Skeletal muscle satellite cell (primary cell): Measurements from ENCODE around the gene NOTO.

ENCODE experiments used
- H3K27me3 ChIP-seq: 2 replicates; pipeline ENCODE4 v1.7.0; 2013; ENCODE audit warnings: low read length; ENCODE audit not compliant: control insufficient read depth, insufficient read depth
- H3K36me3 ChIP-seq: 2 replicates; pipeline ENCODE4 v1.7.0; 2013; ENCODE audit warnings: mild to moderate bottlenecking, control low read depth, low read length; ENCODE audit not compliant: insufficient read depth
- H3K4me1 ChIP-seq: 2 replicates; pipeline ENCODE4 v1.7.0; 2013; ENCODE audit warnings: low read length; ENCODE audit not compliant: control insufficient read depth, insufficient read depth
- H3K4me2 ChIP-seq: 2 replicates; pipeline ENCODE4 v1.7.0; 2013; ENCODE audit warnings: mild to moderate bottlenecking, low read length
- H3K4me3 ChIP-seq: 2 replicates; pipeline ENCODE4 v1.7.0; 2013; ENCODE audit warnings: low read length
- H3K9ac ChIP-seq: 2 replicates; pipeline ENCODE4 v1.7.0; 2013; ENCODE audit warnings: mild to moderate bottlenecking, low read depth, low read length, moderate library complexity
- H3K9me3 ChIP-seq: replicated peaks from 2 replicates; pipeline ENCODE4 v1.7.0; 2013; ENCODE audit warnings: mild to moderate bottlenecking, control low read depth, low read length

Gene NOTO

GRCh38 chr2:73208258-73208657, 5.9 kb downstream of the NOTO start:
- Histone ChIP-seq H3K36me3 (no peaks in the 10 kb centered on the region), H3K4me1 (peaks cover 5% of the 10 kb centered on the region), H3K27me3 (peaks cover 52% of the 10 kb centered on the region), H3K4me2 (no peak overlapping the region), H3K4me3 (no peak overlapping the region), H3K9me3 (no peaks in the 10 kb centered on the region), H3K9ac (no peak overlapping the region)

- H3K9me3 ChIP-seq = no peaks in the 10 kb centered on the region
- no peaks in the 10 kb centered on the region for H3K36me3 ChIP-seq
- peaks cover 42% of the 10 kb centered on the region for H3K27me3 ChIP-seq
- peaks cover 9% of the 10 kb centered on the region for H3K4me1 ChIP-seq
- H3K4me2 ChIP-seq = no peak overlapping the region
- no peak overlapping the region for H3K9ac ChIP-seq
- H3K4me3 ChIP-seq = no peak overlapping the region
Observed at GRCh38 chr2:73210019-73210418, 7.6 kb downstream of the NOTO start.

GRCh38 chr2:73210696-73211095, 8.3 kb downstream of the NOTO start:
- H3K4me1 ChIP-seq = peaks cover 16% of the 10 kb centered on the region
- H3K9me3 ChIP-seq = no peaks in the 10 kb centered on the region
- H3K9ac ChIP-seq = no peak overlapping the region
- peaks cover 37% of the 10 kb centered on the region for H3K27me3 ChIP-seq
- H3K4me3 ChIP-seq = no peak overlapping the region
- no peaks in the 10 kb centered on the region for H3K36me3 ChIP-seq
- no peak overlapping the region for H3K4me2 ChIP-seq

- no peak overlapping the region for H3K4me2 ChIP-seq
- no peaks in the 10 kb centered on the region for H3K9me3 ChIP-seq
- H3K4me1 ChIP-seq = peaks cover 18% of the 10 kb centered on the region
- no peak overlapping the region for H3K9ac ChIP-seq
- H3K36me3 ChIP-seq = no peaks in the 10 kb centered on the region
- no peak overlapping the region for H3K4me3 ChIP-seq
- H3K27me3 ChIP-seq = peaks cover 26% of the 10 kb centered on the region
Observed at GRCh38 chr2:73212098-73212447, 9.7 kb downstream of the NOTO start.

GRCh38 chr2:73212448-73213176, 10.2 kb downstream of the NOTO start:
- H3K4me2 ChIP-seq = no peak overlapping the region
- no peak overlapping the region for H3K4me3 ChIP-seq
- peaks cover 19% of the 10 kb centered on the region for H3K4me1 ChIP-seq
- peaks cover 24% of the 10 kb centered on the region for H3K27me3 ChIP-seq
- no peak overlapping the region for H3K9ac ChIP-seq
- no peaks in the 10 kb centered on the region for H3K36me3 ChIP-seq
- no peaks in the 10 kb centered on the region for H3K9me3 ChIP-seq

GRCh38 chr2:73214120-73215035, 12.0 kb downstream of the NOTO start, which contains the start of gene SMYD5:
SMYD5 (plus strand) TSS chr2:73214245; CDS start chr2:73214267, 22 bp downstream.
- Histone ChIP-seq H3K4me1 (peaks cover 32% of the 10 kb centered on the region), H3K9ac (peak within 1 kb of the TSS; percentile 92), H3K36me3 (peaks cover 4% of the 10 kb centered on the region)

GRCh38 chr2:73215254-73215653, 12.9 kb downstream of the NOTO start:
- Histone ChIP-seq H3K4me3 (peak overlapping the region; percentile 88), H3K9me3 (no peaks in the 10 kb centered on the region), H3K4me2 (peak overlapping the region; percentile 96), H3K36me3 (peaks cover 6% of the 10 kb centered on the region), H3K27me3 (peaks cover 6% of the 10 kb centered on the region), H3K9ac (peak overlapping the region; percentile 92), H3K4me1 (peaks cover 32% of the 10 kb centered on the region)

More at GRCh38 chr2:73214120-73215035, 12.0 kb downstream of the NOTO start, which contains the start of gene SMYD5:
- H3K9me3 ChIP-seq = no peaks in the 10 kb centered on the region
- peaks cover 15% of the 10 kb centered on the region for H3K27me3 ChIP-seq
- peak within 1 kb of the TSS; percentile 96 for H3K4me2 ChIP-seq
- H3K4me3 ChIP-seq = peak within 1 kb of the TSS; percentile 88

GRCh38 chr2:73217160-73217559, 14.8 kb downstream of the NOTO start:
- Histone ChIP-seq H3K4me2 (no peak overlapping the region), H3K4me3 (no peak overlapping the region), H3K9ac (no peak overlapping the region), H3K36me3 (peaks cover 24% of the 10 kb centered on the region), H3K4me1 (peaks cover 29% of the 10 kb centered on the region), H3K27me3 (no peaks in the 10 kb centered on the region), H3K9me3 (no peaks in the 10 kb centered on the region)

GRCh38 chr2:73217826-73218225, 15.5 kb downstream of the NOTO start:
- peak overlapping the region; percentile 36 for H3K4me2 ChIP-seq

GRCh38 chr2:73218298-73218697, 15.9 kb downstream of the NOTO start:
- Histone ChIP-seq H3K4me1 (peaks cover 27% of the 10 kb centered on the region), H3K9me3 (no peaks in the 10 kb centered on the region), H3K27me3 (no peaks in the 10 kb centered on the region), H3K9ac (no peak overlapping the region), H3K4me3 (no peak overlapping the region), H3K4me2 (peak overlapping the region; percentile 36), H3K36me3 (peaks cover 34% of the 10 kb centered on the region)

More at GRCh38 chr2:73217826-73218225, 15.5 kb downstream of the NOTO start:
- no peak overlapping the region for H3K4me3 ChIP-seq
- no peaks in the 10 kb centered on the region for H3K9me3 ChIP-seq
- peaks cover 27% of the 10 kb centered on the region for H3K4me1 ChIP-seq
- H3K9ac ChIP-seq = no peak overlapping the region
- no peaks in the 10 kb centered on the region for H3K27me3 ChIP-seq
- H3K36me3 ChIP-seq = peaks cover 30% of the 10 kb centered on the region

- Histone ChIP-seq H3K36me3 (peaks cover 66% of the 10 kb centered on the region), H3K27me3 (no peaks in the 10 kb centered on the region), H3K4me3 (no peak overlapping the region), H3K4me2 (no peak overlapping the region), H3K4me1 (peaks cover 1% of the 10 kb centered on the region), H3K9ac (no peak overlapping the region), H3K9me3 (no peaks in the 10 kb centered on the region)
Observed at GRCh38 chr2:73223821-73224220, 21.4 kb downstream of the NOTO start.
